Natural killer cell (primary cell): Measurements from ENCODE around the gene AUH. TPM values are rescaled to one million over a fixed set of nuclear protein-coding genes. Genes with fewer than 3 reads are reported as not detected.

Experiments used
- ATAC-seq, 3 donors: fragments of 150-1000 bp in 2 of 3; fragments of 200-7000 bp in 1 of 3; cut with Tn5 transposase; 1 replicate in 1 of 3; 2 replicates in 2 of 3; pipeline ENCODE4 v1.10.0; 2021; ENCODE audit warnings: mild to moderate bottlenecking in 2 of 3, moderate library complexity in 2 of 3
- DNase-seq, 2 donors: peaks; one replicate each; pipeline versions ENCODE4 v3.0.0 to v3.0.0-alpha.2; 2013 to 2021; ENCODE audit warnings: mixed read lengths in 1 of 2
- H3K27ac ChIP-seq: one replicate; pipeline ENCODE4 v1.5.1; 2013; ENCODE audit warnings: mild to moderate bottlenecking, low read length
- H3K27me3 ChIP-seq: one replicate; pipeline ENCODE4 v1.6.1; 2013; ENCODE audit warnings: low read length; ENCODE audit not compliant: control insufficient read depth, insufficient read depth
- H3K36me3 ChIP-seq: one replicate; pipeline ENCODE4 v1.6.1; 2013; ENCODE audit warnings: low read length; ENCODE audit not compliant: control insufficient read depth, insufficient read depth
- H3K4me1 ChIP-seq: one replicate; pipeline ENCODE4 v1.6.1; 2013; ENCODE audit warnings: low read length; ENCODE audit not compliant: control insufficient read depth, insufficient read depth
- H3K4me3 ChIP-seq: one replicate; pipeline ENCODE4 v1.5.1; 2013; ENCODE audit warnings: low read length
- H3K9me3 ChIP-seq: one replicate; pipeline ENCODE4 v1.6.1; 2013; ENCODE audit warnings: low read length; ENCODE audit not compliant: control insufficient read depth, insufficient read depth
- H3K27ac Mint-ChIP-seq, 2 donors: one replicate each; pipeline ENCODE4 v1.8.0; 2022; ENCODE audit warnings: mild to moderate bottlenecking in 2 of 2, mixed read lengths in 2 of 2, moderate library complexity in 1 of 2
- H3K27me3 Mint-ChIP-seq, 2 donors: one replicate each; pipeline ENCODE4 v1.8.0; 2022; ENCODE audit warnings: low read depth in 2 of 2, mixed read lengths in 2 of 2
- H3K36me3 Mint-ChIP-seq: one replicate; pipeline ENCODE4 v1.8.0; 2022; ENCODE audit warnings: mixed read lengths
- H3K4me1 Mint-ChIP-seq, 2 donors: one replicate each; pipeline ENCODE4 v1.8.0; 2022; ENCODE audit warnings: mixed read lengths in 2 of 2
- H3K4me3 Mint-ChIP-seq: one replicate; pipeline ENCODE4 v1.8.0; 2022; ENCODE audit warnings: mild to moderate bottlenecking, moderate library complexity, mixed read lengths
- H3K9me3 Mint-ChIP-seq, 2 donors: one replicate each; pipeline ENCODE4 v1.8.0; 2022; ENCODE audit warnings: mixed read lengths in 2 of 2
- CTCF ChIP-seq: fragments of 200-600 bp; IDR thresholded peaks from one replicate; pipeline ENCODE4 v1.8.0; 2022; ENCODE audit warnings: antibody characterized with exemption
- WGBS: methylation state at CpG from one replicate; pipeline ENCODE4 v1.1.7; 2013; ENCODE audit warnings: missing lambda C conversion rate; ENCODE audit not compliant: insufficient coverage; 5-methylcytosine and 5-hydroxymethylcytosine counted together
- intact Hi-C: fragments of 100-400 bp; cut with micrococcal nuclease; formaldehyde crosslinking; loops from one replicate; pipeline ENCODE4 v1.14.2; 2022
- total RNA-seq, 4 donors: library from RNA; stranded (reverse); fragments of 120-200 nt in 1 of 4; gene quantifications; one replicate each; pipeline versions ENCODE4 v1.2.3 to v1.2.4, GENCODE V29; 2013 to 2022

The AUH gene
- total RNA-seq, 3 donors from 2014 or later (not counting 1 experiment from before 2014, with no cell fraction given): 26.7 to 36.6 (median 34.9) TPM

GRCh38 chr9:91187311-91187964, 174.3 kb downstream of the AUH start:
- Histone ChIP-seq H3K9me3 (no peaks in the 10 kb centered on the region), H3K27me3 (no peaks in the 10 kb centered on the region), H3K27ac (no peak overlapping the region), H3K36me3 (no peaks in the 10 kb centered on the region), H3K4me1 (peaks cover 25% of the 10 kb centered on the region), H3K4me3 (no peak overlapping the region)
- H3K27me3 Mint-ChIP-seq: no peaks in the 10 kb centered on the region
- DNase-seq (no peak), ATAC-seq (no peak)
- H3K36me3 Mint-ChIP-seq: no peaks in the 10 kb centered on the region
- no peaks in the 10 kb centered on the region for H3K9me3 Mint-ChIP-seq
- intact Hi-C loops: no loop called here
- peaks cover 22 to 24% of the 10 kb centered on the region in 2 donors for H3K4me1 Mint-ChIP-seq
- 95% methylated on average over 11 of the region's 11 CpGs for WGBS
- TF ChIP-seq CTCF: no peak
- peak overlapping the region in 1 of 2 donors; percentile 35 for H3K27ac Mint-ChIP-seq
- no peak overlapping the region for H3K4me3 Mint-ChIP-seq

GRCh38 chr9:91186632-91187108, 175.0 kb downstream of the AUH start:
- WGBS: 81% methylated on average over 2 of the region's 2 CpGs
- Mint-ChIP-seq H3K36me3 (no peaks in the 10 kb centered on the region), H3K4me3 (no peak overlapping the region), H3K4me1 (peaks cover 14 to 16% of the 10 kb centered on the region in 2 donors), H3K27ac (peak overlapping the region in 1 of 2 donors; percentile 35), H3K9me3 (no peaks in the 10 kb centered on the region), H3K27me3 (no peaks in the 10 kb centered on the region)
- DNase-seq (no peak), ATAC-seq (peak in 1 of 3 donors; percentile 69)
- H3K4me1 ChIP-seq: peaks cover 18% of the 10 kb centered on the region
- intact Hi-C loops: no loop called here
- H3K36me3 ChIP-seq: no peaks in the 10 kb centered on the region
- no peaks in the 10 kb centered on the region for H3K27me3 ChIP-seq
- no peak overlapping the region for H3K27ac ChIP-seq
- no peaks in the 10 kb centered on the region for H3K9me3 ChIP-seq
- no peak for TF ChIP-seq CTCF
- H3K4me3 ChIP-seq: no peak overlapping the region

- Histone ChIP-seq H3K4me3 (no peak overlapping the region), H3K9me3 (no peaks in the 10 kb centered on the region), H3K36me3 (no peaks in the 10 kb centered on the region), H3K27ac (no peak overlapping the region), H3K4me1 (peaks cover 8% of the 10 kb centered on the region), H3K27me3 (no peaks in the 10 kb centered on the region)
- H3K36me3 Mint-ChIP-seq: no peaks in the 10 kb centered on the region
- 94% methylated on average over 10 of the region's 10 CpGs for WGBS
- ATAC-seq: no peak
- no peaks in the 10 kb centered on the region for H3K9me3 Mint-ChIP-seq
- H3K4me1 Mint-ChIP-seq: peaks cover 8 to 10% of the 10 kb centered on the region in 2 donors
- no peak for DNase-seq
- TF ChIP-seq CTCF: no peak
- no peak overlapping the region for H3K27ac Mint-ChIP-seq
- intact Hi-C loops: no loop called here
- H3K27me3 Mint-ChIP-seq: no peaks in the 10 kb centered on the region
- no peak overlapping the region for H3K4me3 Mint-ChIP-seq
These were observed 176.4 kb downstream of the AUH start for GRCh38 chr9:91185193-91185886.
